GM18861 (cell line): ENCODE measurements around the gene EGF.
A peak's percentile ranks its signal among the peaks of the same experiment; 100 is the strongest.
"Not testable (repeated sequence)": the region's sequence is repeated elsewhere in the genome, so short reads cannot be mapped to it uniquely, and the experiment has no call there.

Experiments used
- ATAC-seq: cut with Tn5 transposase; IDR thresholded peaks from one replicate; pipeline ENCODE4 v1.9.1; 2021; ENCODE audit not compliant: unreplicated experiment

Gene EGF

GRCh38 chr4:110022457-110022856 is 109.8 kb downstream of the EGF start:
- ATAC-seq, result no peak

GRCh38 chr4:110025056-110025455 is 112.4 kb downstream of the EGF start:
- no peak for ATAC-seq

- ATAC-seq, result no peak
Measured at GRCh38 chr4:110025718-110026117, 113.0 kb downstream of the EGF start.

GRCh38 chr4:110032603-110033002 is 119.9 kb downstream of the EGF start:
- ATAC-seq, result no peak

- ATAC-seq, result no peak
Measured at GRCh38 chr4:110033355-110034025, 120.8 kb downstream of the EGF start.

- ATAC-seq, result peak; percentile 98
Measured at GRCh38 chr4:110034026-110034393, 121.3 kb downstream of the EGF start.

GRCh38 chr4:110039164-110039563 is 126.5 kb downstream of the EGF start:
- ATAC-seq, result not testable (repeated sequence)

GRCh38 chr4:110041735-110042134 is 129.1 kb downstream of the EGF start:
- ATAC-seq, result no peak

- no peak for ATAC-seq
Measured at GRCh38 chr4:110042545-110043517, 130.1 kb downstream of the EGF start.

- no peak for ATAC-seq
Measured at GRCh38 chr4:110046588-110047049, 133.9 kb downstream of the EGF start.

- ATAC-seq, result no peak
Measured at GRCh38 chr4:110049951-110050925, 137.6 kb downstream of the EGF start.

- ATAC-seq, result peak; percentile 61
Measured at GRCh38 chr4:110055158-110055768, 142.6 kb downstream of the EGF start.

- ATAC-seq, result no peak
Measured at GRCh38 chr4:110058677-110059076, 146.0 kb downstream of the EGF start.

GRCh38 chr4:110059556-110060191 is 147.0 kb downstream of the EGF start:
- peak; percentile 92 for ATAC-seq

- ATAC-seq, result no peak
Measured at GRCh38 chr4:110061076-110061475, 148.4 kb downstream of the EGF start.
